ENCODE data around the gene RETREG1.

The RETREG1 gene

GRCh38 chr5:16521521-16522483 lies 95.0 kb downstream of the RETREG1 start:
- POLR2A ChIA-PET, result no interaction called here
- H3K27ac ChIP-seq (ENCODE audit: extremely low read depth, low read depth, low read length), result no peak overlapping the region
- TF ChIP-seq BCL6B (tag by site-specific recombination; IDR thresholded peaks at IDR 0.05) (no peak), FEZF1 (tag by site-specific recombination; IDR thresholded peaks at IDR 0.05) (peak; percentile 12; the same call in 1 of the 2 replicates)
- H3K4me3 ChIP-seq (ENCODE audit: low read depth, low read length), result no peak overlapping the region
- H3K36me3 ChIP-seq (ENCODE audit: control insufficient read depth in 2 of 2, insufficient read depth in 1 of 2, low read length in 2 of 2), result no peaks in the 10 kb centered on the region
- H3K9me3 ChIP-seq (ENCODE audit: control insufficient read depth, insufficient read depth, low read depth, low read length), result no peaks in the 10 kb centered on the region
- CTCF ChIA-PET, result interaction anchor here (0.6 to 2.3 kb wide), 6 partner anchors 8 to 669 kb away, joined by 3 to 7 read pairs (median 3); no protein-coding TSS in a partner anchor
- H3K4me1 ChIP-seq (ENCODE audit: control insufficient read depth, insufficient read depth, low read length), result peaks cover 5% of the 10 kb centered on the region; the same call in 1 of the 2 replicates

DNA sequence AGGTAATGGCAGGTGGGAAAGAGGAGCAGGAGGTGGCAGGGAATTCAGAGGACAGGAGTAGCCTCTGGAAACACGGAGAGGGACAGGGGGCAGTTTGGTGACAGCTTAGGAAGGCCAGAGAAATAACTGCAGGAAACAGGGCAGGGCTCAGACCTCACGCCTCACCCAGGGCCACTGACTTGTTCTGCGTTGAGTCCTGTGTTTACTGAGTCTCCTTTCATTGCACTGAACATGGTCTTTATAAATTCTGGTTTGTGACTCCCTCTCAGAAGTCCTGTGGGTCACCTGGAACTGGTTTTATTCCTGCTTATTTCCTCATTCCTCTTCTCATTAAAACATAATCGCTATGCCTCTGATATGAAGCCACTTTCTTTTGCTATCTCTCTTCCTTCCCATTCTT lies 96.0 kb downstream of the RETREG1 start:
- ChIA-PET POLR2A (no interaction called here), CTCF (interaction anchor here (0.7 to 1.0 kb wide), 2 partner anchors 403 to 670 kb away, joined by 3 to 7 read pairs; no protein-coding TSS in a partner anchor)
- TF ChIP-seq ZBTB7A (tag by site-specific recombination; IDR thresholded peaks at IDR 0.05; ENCODE audit: low read depth) (no peak), ZBTB26 (tag by site-specific recombination; optimal IDR thresholded peaks at IDR 0.05) (no peak), ZNF692 (tag by site-specific recombination; IDR thresholded peaks at IDR 0.05) (no peak), ZNF701 (tag by site-specific recombination; IDR thresholded peaks at IDR 0.05) (no peak), ZNF776 (tag by site-specific recombination; IDR thresholded peaks at IDR 0.05; ENCODE audit: borderline replicate concordance) (no peak), ZNF704 (tag by site-specific recombination; IDR thresholded peaks at IDR 0.05) (no peak), ZNF404 (tag by site-specific recombination; IDR thresholded peaks at IDR 0.05) (no peak), ZNF645 (tag by site-specific recombination; IDR thresholded peaks at IDR 0.05) (no peak), ZNF157 (tag by site-specific recombination; IDR thresholded peaks at IDR 0.05) (no peak), ZNF629 (tag by site-specific recombination; IDR thresholded peaks at IDR 0.05) (no peak)
- peaks cover 5% of the 10 kb centered on the region; the same call in 1 of the 2 replicates for H3K4me1 ChIP-seq (ENCODE audit: control insufficient read depth, insufficient read depth, low read length)
- H3K36me3 ChIP-seq (ENCODE audit: control insufficient read depth in 2 of 2, insufficient read depth in 1 of 2, low read length in 2 of 2), result no peaks in the 10 kb centered on the region
- no peak overlapping the region for H3K4me3 ChIP-seq (ENCODE audit: low read depth, low read length)
- H3K27ac ChIP-seq (ENCODE audit: extremely low read depth, low read depth, low read length), result no peak overlapping the region
- no peaks in the 10 kb centered on the region for H3K9me3 ChIP-seq (ENCODE audit: control insufficient read depth, insufficient read depth, low read depth, low read length)

DNA sequence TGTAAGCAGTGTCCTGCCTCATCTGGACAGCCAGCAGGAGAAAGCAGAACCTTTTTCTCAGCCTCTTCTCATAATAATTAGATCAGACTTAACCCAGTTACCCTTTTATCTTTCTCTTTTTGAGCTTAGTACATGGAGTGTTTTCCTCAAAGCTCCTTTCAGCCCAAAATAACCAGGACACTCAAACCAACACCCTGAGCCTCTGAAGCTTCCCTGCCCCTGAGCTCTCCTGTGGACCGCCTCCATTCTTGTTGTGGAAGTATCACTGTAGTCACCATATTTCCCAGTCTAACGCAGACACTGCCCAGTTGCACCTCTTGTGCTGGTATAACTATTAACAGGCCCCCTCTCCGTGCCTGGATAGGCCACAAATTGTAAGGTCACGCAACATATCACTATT lies 97.4 kb downstream of the RETREG1 start:
- POLR2A ChIA-PET, result no interaction called here
- TF ChIP-seq ZNF394 (tag by site-specific recombination; IDR thresholded peaks at IDR 0.05; ENCODE audit: borderline replicate concordance), result no peak
- TF ChIP-seq ZNF335 (tag by site-specific recombination; conservative IDR thresholded peaks at IDR 0.05), result no peak
- no peak for TF ChIP-seq ZBTB20 (tag by site-specific recombination; IDR thresholded peaks at IDR 0.05)
- TF ChIP-seq ZNF426 (tag by site-specific recombination; IDR thresholded peaks at IDR 0.05), result no peak
- TF ChIP-seq, protein P1, sequence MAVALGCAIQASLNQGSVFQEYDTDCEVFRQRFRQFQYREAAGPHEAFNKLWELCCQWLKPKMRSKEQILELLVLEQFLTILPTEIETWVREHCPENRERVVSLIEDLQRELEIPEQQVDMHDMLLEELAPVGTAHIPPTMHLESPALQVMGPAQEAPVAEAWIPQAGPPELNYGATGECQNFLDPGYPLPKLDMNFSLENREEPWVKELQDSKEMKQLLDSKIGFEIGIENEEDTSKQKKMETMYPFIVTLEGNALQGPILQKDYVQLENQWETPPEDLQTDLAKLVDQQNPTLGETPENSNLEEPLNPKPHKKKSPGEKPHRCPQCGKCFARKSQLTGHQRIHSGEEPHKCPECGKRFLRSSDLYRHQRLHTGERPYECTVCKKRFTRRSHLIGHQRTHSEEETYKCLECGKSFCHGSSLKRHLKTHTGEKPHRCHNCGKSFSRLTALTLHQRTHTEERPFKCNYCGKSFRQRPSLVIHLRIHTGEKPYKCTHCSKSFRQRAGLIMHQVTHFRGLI (tag by site-specific recombination; IDR thresholded peaks at IDR 0.05), result no peak
- no peak for TF ChIP-seq GLIS2 (tag by site-specific recombination; IDR thresholded peaks at IDR 0.05)
- TF ChIP-seq ZNF37A (tag by site-specific recombination; IDR thresholded peaks at IDR 0.05), result no peak
- no peak for TF ChIP-seq ZXDB (tag by site-specific recombination; IDR thresholded peaks at IDR 0.05)
- no peak for TF ChIP-seq ZNF792 (tag by site-specific recombination; IDR thresholded peaks at IDR 0.05)

More for the DNA sequence above, 97.4 kb downstream of the RETREG1 start:
- Histone ChIP-seq H3K9me3 (ENCODE audit: control insufficient read depth, insufficient read depth, low read depth, low read length) (no peaks in the 10 kb centered on the region), H3K36me3 (ENCODE audit: control insufficient read depth in 2 of 2, insufficient read depth in 1 of 2, low read length in 2 of 2) (no peaks in the 10 kb centered on the region), H3K27ac (ENCODE audit: extremely low read depth, low read depth, low read length) (no peak overlapping the region), H3K4me3 (ENCODE audit: low read depth, low read length) (no peak overlapping the region), H3K4me1 (ENCODE audit: control insufficient read depth, insufficient read depth, low read length) (peaks cover 5% of the 10 kb centered on the region; the same call in 1 of the 2 replicates)
- CTCF ChIA-PET, result no interaction called here
